NK-92 (cell line): ENCODE data around the gene DEPDC5.

Experiments
- DNase-seq: peaks from one replicate; lab custom pipeline; 2025; ENCODE audit not compliant: unreplicated experiment; lab: John Stamatoyannopoulos, UW

Gene DEPDC5

DNA sequence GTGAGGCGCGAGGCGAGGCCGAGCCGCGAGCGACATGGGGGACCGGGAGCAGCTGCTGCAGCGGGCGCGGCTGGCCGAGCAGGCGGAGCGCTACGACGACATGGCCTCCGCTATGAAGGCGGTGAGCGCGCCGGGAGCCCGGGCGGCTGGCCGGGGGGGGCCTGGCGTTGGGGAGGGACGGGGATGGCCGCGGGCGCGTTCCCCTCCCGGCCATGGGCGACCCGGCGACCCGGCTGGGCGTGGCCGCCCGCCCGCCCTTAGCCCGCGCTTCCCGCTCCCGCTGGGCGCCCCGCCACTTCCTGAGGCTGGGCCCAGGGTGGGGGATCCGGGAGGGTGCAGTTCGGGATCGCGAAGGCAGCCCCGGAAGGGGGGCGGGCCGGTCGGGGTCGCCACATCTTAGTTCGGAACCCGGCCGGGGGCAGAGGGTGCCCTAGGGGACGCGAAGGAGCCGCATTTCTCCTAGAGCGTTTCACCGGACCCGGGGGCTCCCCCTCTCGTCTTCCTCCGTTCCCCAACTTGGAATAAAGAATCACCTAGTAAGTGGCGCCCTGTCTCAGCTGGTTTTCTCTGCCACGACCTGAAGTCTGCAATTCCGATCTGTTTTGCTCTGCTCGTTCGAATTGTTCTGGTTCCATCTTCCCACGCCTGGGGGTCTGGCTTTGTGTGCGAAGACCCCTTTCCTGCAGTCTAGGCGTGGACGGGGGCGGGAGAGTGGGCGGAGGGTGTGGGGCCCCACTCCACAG lies 191.1 kb downstream of the DEPDC5 start:
- no peak for DNase-seq

DNA sequence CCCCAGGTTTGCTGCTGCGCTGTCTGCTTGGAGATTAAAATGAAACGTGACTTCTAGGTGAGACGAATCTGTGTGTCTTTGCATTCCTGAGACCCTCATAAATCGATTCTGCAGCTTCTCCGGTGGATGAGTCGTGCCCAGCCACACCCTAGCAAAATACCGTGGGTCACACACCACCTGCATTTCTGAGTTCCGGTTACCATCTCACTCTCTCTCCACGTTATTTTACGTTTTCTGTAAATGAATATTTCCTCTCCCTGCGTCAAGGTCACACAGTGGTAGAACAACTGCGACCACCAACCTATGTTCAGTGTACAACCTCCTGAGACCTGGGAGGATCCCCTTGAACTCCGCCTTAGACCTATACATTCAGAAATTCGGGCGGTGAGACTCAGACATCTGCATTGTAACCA lies 191.6 kb downstream of the DEPDC5 start:
- DNase-seq = no peak

DNA sequence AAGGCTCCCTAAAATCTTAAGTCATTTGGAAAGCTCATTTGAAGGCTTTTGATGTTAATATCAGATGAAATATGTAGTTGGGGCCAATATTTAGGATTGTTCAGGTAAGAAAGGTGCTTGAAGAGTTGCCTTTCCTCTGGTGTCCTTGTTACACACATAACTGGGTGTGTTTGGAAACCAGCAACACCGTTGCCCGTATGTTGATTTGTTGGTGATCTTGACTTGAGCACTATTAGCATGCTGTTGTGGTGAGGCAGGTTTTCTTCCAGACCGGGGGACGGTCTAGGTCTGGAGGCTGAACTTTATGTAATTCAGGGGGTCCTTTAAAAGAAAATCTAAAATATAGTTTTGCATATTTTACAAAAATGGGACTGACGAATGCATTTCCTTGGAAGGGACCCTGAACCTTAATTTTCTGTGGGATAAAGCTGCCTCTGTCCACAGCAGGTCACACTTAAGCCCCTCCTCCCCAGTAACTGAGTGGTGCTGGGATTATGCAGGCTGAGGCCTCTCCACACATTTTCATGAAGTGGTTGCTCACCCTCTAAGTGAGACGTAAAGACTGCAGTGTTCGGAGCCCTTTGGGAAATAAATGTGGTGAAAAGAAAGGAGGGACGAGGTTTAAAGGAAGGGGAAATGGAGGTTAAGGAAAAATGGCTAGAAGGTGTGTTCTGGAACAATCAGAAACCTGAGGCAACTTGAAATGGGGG lies 192.3 kb downstream of the DEPDC5 start:
- DNase-seq = no peak

DNA sequence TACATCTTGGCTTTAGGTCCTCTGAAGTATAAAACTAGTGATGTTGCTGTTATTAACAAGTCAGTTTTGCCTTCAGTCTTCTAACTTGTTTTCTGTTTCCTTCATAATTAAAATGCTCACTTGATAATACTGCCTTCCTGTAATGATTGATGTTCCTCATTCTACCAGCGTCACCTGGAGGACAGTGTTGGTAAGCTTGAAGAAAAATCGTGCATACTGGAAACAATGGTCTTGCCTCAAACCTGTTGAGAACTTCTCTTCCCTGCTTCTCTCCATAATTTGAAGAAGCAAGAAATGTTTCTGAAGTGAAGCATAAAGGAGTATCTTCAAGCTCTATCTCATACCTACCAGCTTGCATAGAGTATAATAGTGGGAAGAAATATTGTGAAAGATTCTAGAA lies 193.5 kb downstream of the DEPDC5 start:
- no peak for DNase-seq

DNA sequence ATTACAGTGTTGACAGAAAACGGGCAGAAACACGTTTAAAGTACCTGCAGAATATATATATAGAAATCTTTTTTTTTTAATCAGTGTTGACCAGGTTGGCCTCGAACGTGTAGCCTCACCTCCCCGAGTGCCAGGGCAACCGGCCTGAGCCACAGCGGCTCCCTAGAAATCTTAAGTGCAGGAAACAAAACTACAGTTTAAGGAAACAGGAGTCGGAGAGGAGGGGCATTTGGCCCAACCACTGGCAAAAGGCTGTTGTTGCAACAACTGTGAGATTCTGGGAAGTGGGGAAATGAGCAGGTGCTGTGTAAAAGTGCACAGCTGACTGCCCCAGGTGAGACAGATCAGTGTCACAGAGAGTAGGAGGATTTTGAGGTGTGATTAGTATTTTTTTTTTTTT lies 194.2 kb downstream of the DEPDC5 start:
- no peak for DNase-seq

DNA sequence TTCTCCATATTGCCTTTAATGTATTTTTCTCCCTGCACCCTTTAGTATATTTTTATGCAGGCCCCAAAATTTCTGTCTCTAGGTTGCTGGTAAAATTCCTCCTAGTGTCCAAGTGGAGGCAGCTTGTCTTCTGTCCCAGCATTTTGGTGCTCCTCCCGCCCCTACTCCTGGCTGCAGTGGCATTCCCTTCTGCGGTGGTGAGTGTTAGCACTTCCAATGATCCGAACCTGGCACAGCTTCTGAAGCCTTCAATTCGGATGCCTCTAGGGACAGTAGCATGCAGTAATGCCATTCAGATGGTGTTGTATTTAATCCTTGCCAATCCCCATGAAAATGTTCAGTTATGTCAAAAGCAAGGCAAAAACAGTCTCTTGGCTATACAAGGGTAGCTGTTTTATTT lies 196.4 kb downstream of the DEPDC5 start:
- no peak for DNase-seq

DNA sequence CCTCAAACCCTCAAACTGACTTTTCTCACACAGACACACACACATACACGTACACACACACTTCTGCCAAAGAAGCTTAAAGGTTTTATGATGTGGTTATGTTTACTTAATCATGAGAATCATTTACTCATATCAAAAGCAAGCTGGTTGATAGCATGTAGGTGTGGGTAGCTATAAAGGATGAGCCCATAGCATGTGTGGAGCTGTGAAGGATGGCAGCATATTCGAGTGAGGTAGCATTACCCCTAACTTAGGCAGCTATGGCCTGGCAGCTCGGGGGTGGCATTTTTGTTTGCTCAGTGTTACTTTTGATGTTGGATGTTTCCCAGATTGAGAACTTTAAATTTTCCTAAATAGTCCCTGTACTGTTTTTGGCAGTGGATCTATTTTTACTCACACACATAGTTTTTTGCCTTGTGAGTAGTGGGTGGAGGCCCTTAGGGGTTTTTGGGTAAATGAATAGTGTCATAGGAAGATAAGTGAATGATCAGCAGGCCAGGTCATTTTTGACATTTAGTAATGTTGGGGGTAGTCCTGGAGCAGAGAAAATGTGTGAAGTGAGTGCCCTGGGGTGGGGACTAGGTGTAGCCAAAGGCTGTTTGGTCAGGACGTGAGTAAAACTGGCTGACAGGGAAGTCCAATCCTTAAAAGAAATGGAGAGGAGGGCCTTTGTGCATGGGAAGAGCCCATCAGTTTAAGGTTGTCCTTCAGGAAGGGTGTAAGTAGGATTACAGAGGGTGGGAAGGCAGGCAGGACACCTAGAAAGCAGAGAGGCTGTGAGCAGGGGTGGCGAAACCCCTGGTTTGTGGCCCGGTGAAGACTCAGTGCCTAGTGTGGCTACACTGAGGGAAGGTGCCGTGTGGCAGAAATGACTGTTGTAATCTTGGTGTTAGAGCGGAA lies 197.6 kb downstream of the DEPDC5 start:
- no peak for DNase-seq

DNA sequence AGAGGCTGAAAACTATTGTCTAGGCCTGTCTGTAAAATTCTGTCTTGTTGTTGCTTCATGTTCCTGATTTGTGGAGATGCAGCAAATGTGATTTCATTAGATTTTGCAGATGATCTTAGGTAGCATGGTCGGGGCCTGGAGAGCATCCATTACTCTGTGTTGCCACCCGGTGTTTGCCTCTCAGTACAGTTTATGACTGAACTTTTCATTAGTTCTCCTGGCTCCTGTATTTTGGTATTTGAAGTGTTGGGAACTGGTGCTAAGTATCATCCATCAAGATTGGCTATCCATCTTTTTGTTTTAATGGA lies 198.2 kb downstream of the DEPDC5 start:
- DNase-seq = no peak

DNA sequence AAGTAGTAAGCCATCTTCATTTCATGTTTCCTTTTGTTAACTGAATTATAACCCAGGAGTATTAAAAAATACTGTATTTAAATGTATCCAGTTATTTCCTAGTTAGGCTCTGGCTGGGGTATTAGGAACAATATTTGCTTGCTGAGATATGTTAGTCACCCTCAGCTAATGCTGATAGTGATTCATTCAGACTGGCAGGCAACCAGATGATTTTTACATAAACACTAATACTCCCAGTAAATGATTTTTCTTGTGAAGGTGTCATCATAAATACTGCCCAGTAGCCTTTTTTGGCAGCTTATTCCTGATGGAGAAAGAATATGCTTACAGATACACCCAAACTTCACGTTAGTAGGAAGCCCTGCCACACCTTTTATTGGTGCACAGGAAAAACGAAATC lies 198.7 kb downstream of the DEPDC5 start:
- DNase-seq = no peak

DNA sequence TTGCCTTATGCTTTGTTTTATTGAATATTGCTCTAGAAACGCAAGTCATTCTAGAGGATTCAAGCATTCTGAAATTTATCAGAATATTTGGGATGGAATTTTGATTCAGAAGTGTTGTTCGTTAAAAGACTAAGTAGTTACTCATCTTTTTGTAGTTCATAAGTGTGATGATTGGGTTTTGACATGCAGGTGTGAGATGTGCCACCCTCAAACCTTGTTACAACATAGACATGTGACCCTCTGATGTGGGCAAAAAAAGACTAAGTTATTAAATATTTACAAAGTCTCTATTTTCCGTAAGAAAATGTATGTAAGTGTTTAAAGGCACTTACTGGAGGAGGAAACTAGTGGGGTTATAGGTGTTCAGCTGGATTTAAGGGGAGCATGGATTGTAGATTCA lies 199.4 kb downstream of the DEPDC5 start:
- DNase-seq = no peak

DNA sequence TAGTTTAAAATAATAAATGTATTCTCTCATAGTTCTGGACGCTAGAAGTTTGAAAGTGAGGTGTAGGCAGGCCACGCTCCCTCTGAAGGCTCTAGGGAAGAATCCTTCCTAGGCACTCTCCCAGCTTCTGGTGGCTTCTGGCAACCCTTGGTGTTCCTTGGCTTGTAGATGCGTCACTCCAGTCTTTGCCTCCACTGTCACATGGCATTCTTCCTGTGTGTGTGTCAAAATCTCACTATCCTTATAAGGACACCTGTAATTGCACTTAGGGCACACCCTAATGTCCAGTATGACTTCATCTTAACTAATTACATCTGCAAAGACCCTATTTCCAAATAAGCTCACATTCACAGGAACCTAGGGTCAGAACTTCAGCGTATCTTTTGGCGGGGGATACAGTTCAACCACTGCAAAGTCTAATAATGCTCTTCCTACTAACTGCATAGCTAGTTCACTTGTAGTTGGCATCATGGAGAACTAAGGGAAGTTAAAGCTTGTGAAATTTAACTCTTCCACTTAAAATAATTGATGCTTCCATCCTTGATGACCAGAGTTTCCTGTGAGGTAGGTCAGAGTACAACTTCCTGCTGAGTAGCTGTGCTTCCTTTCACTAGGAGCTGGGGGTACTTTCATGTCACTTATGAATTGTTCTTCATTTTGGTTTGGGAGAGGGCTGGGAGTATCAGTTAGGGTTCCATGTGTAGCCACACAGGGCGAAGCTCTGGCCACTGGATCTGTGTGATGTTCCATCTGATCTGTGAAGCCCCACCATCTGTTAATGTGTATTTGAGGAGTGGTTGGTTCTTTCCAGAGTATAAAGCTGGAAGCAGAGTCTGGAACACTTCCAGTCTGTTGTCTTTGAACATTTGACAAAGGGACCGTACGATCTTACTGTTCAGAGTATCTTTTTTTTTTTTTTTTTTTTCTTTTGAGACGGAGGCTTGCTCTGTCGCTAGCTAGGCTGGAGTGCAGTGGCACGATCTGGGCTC lies 201.0 kb downstream of the DEPDC5 start:
- no peak for DNase-seq

DNA sequence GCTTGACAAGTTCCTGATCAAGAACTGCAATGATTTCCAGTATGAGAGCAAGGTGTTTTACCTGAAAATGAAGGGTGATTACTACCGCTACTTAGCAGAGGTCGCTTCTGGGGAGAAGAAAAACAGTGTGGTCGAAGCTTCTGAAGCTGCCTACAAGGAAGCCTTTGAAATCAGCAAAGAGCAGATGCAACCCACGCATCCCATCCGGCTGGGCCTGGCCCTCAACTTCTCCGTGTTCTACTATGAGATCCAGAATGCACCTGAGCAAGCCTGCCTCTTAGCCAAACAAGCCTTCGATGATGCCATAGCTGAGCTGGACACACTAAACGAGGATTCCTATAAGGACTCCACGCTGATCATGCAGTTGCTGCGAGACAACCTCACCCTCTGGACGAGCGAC lies 202.5 kb downstream of the DEPDC5 start:
- no peak for DNase-seq
